Activated CD8-positive, alpha-beta memory T cell treated with anti-CD3 and anti-CD28 coated beads, Interleukin-2, amount 50 U/mL, for 4 hours (primary cell): ENCODE measurements around the gene GBF1.
"Not testable (repeated sequence)": the region's sequence is repeated elsewhere in the genome, so short reads cannot be mapped to it uniquely, and the experiment has no call there.

Experiments
- DNase-seq: peaks from one replicate; pipeline ENCODE4 v3.0.0-alpha.2; 2020

The GBF1 gene

DNA sequence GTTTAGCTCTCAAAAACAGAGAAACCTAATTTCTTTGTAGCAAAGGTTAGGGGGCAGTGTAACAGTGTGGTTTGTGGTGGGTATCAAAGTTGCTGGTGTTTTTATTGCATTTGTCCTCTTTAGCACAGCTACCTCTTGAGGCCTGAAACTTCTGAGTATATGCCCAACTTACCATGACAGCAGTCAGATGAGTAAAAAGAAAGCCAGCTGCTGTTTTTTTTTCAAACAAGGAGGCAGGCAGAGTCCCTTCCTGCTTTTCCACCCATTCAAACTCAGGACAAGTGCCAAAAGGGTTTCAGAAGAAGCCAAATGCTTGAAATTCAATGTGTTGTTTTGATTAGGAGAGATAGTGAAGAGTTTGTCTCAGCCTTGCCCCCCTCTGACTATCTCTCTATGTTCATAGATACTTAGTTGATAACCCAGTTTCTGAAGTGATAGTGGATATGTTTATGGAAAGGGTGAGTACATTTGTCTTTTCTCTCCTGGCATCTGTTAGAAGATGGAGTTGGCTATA, 23.1 kb downstream of the GBF1 start:
- no peak for DNase-seq

GRCh38 chr10:102269017-102269416, 23.7 kb downstream of the GBF1 start:
- no peak for DNase-seq

DNA sequence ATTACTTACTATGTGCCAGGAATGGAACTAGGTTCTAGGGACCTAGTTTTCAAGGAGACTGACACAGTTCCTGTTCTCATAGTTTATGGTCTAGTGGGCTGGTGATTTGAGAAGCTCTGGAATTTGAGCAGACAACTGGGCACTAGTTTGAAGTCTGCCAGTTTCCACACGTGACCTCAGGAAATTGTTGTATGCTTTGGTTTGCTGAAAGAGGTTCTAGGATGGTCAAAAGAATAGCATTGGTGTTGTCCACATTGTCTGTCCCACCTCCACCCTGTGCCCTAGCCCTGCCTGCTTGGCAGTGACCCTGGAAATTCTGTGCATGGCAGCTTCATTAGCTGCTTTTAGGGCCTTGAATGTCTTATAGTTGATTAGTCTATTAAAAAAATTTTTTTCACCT, 28.7 kb downstream of the GBF1 start:
- no peak for DNase-seq

- no peak for DNase-seq
Observed at GRCh38 chr10:102275343-102275742, 30.0 kb downstream of the GBF1 start.

GRCh38 chr10:102279104-102279503, 33.8 kb downstream of the GBF1 start:
- DNase-seq: no peak

DNA sequence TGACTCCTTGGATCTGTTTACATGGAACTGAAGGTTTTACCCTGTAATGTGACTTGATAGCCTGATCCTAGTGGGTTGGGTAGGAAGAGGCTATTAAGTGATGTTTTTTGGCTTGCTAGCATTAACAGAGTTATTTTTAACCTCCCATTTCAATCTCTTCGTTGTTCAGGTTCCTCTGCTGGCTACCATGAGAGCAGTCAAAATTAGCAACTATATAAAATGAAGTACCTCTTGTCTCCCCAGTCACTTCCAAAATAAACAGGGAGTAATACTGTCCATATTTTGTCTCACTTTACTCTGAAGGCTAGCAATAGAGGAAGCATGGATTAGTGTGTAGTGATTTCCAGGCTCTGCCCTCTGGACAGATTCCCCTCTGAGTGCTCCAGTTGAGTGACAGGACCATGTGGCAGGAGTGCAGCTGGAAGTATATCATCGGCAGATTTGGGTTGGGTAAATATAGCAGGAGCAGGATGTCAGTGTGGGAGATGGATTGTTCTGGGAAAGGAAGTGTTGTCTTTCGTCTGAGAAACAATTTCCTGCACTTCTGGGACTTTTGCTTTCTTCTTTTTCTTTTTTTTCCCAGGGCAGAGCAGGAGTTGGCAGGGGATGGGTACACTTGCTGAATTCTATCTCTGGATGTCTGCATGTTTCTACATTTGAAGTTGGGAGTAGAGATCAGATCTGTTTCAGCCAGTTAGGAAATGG, 35.2 kb downstream of the GBF1 start:
- DNase-seq: no peak

DNA sequence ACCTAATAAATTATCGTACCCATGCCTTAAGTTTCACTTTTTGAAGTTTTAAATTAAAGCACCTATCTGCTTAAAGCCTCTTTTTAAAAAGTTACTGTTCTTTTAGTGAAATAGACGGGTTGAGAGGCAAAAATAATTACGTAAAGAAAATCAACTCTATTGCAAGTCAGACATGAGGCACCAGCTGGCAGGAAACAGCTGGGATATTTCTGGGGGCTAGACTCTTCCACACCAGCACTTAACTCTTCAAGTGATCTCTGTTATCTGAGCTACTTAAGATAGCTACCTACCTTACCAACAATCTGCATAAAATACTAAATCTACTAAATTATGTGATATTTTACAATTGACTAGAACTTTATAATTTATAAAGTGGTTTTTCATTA, 35.8 kb downstream of the GBF1 start:
- DNase-seq: no peak

GRCh38 chr10:102283488-102283887, 38.2 kb downstream of the GBF1 start:
- DNase-seq: no peak

DNA sequence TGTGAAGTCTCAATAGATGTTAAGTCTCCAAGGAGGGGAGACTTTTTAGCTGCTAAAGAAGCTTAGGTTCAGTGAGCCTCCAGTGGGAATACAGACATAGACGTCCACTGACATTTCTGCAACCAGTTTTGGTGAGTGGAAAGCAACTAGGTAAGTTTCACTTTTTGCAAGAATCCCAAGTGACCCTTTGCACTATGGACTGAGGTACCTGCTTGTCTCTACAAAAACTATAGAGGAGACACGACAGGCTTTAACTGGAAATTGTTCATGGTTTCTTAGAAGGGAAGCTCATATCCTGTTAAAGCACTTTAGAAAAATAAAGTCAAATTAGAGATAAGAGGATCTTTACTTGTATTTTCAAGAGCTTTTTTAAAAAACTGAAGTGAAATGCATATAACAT, 38.6 kb downstream of the GBF1 start:
- DNase-seq: no peak

DNA sequence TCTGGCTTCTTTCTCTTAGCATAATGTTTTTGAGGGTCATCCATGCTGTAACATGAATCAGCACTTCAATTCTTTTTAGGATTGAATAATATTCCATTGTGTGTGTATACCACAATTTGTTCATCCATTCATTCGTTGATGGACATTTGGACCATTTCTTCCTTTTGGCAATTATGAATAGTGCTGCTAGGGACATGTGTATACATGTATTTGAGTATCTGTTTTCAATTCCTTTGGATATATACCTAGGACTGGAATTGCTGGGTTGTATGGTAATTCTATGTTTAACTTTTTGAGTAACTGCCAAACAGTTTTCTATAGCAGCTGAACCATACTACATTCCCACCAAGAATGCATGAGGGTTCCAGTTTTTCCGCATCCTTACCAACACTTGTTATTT, 39.2 kb downstream of the GBF1 start:
- DNase-seq: no peak

- DNase-seq: no peak
Observed at GRCh38 chr10:102285133-102285532, 39.8 kb downstream of the GBF1 start.

GRCh38 chr10:102286216-102286615, 40.9 kb downstream of the GBF1 start:
- DNase-seq: no peak

GRCh38 chr10:102287538-102287937, 42.2 kb downstream of the GBF1 start:
- DNase-seq: no peak

DNA sequence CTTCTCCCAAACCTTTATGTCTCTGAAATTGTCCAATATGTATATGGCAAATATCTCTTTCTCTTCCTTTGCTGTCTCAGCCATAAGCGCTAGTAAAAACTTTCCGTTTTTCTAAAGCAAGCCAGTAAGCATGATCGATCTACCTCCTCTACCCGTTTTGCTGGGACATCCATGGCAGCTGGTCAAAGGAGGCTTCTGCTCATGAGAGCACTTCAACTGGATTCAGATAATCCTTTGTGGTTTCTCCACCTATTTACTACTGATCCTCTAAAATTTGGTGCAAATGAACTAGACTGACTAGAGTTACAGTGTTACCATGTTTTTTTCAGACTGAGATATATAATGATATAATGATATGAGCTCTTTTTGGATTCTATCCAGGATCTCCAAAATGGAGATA, 42.7 kb downstream of the GBF1 start:
- DNase-seq: no peak

DNA sequence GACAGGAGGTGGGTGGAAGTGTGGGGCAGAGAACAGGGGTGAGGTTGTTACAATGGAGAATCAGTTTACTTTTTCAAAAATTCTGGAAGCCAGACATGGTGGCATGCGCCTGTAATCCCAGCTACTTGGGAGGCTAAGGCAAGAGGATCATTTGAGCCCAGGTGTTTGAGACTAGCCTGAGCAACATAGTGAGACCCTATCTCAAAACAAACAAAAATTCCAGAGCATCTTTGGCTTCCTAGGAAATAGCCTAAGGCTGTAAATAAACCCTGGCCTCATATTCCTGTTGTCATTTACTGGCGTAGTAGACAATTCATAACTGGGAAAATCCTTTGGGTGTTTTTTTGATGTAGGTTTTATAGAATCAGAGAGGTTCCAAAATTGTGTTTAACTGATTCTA, 44.0 kb downstream of the GBF1 start:
- DNase-seq: no peak

- no peak for DNase-seq
Observed at GRCh38 chr10:102289840-102290239, 44.5 kb downstream of the GBF1 start.

GRCh38 chr10:102291221-102291905, 46.0 kb downstream of the GBF1 start:
- no peak for DNase-seq

- DNase-seq: no peak
Observed at GRCh38 chr10:102297101-102297500, 51.8 kb downstream of the GBF1 start.

- no peak for DNase-seq
Observed at GRCh38 chr10:102298899-102299298, 53.6 kb downstream of the GBF1 start.

GRCh38 chr10:102299873-102300272, 54.5 kb downstream of the GBF1 start:
- DNase-seq: no peak

DNA sequence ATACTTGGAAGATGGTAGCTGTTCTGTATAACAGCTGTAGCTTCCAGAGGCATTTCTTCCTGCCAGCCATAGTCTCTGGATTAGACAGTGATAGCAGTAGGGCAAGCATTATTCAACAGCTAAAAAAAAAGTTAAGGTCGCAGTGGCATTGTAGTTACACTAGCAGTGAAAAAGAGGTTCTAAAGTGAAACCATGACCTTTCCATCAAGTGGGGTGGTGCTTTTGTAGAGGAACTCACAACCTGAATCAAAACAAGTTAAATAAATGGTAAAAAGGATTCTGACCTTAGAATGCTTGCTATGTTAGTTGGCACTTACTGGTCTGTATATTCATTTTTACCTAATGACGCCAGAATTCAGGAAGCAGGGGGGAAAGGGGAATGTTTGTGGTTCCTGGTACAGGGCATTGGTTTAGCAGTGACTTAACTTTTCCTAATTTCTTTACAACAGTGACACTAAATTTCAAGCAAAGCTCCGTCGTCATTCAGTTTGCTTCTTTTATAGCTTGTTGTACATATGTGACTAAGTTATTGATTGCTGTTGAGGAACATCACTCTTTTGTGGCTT, 55.0 kb downstream of the GBF1 start:
- DNase-seq: no peak

GRCh38 chr10:102300912-102301311, 55.6 kb downstream of the GBF1 start:
- not testable (repeated sequence) for DNase-seq

DNA sequence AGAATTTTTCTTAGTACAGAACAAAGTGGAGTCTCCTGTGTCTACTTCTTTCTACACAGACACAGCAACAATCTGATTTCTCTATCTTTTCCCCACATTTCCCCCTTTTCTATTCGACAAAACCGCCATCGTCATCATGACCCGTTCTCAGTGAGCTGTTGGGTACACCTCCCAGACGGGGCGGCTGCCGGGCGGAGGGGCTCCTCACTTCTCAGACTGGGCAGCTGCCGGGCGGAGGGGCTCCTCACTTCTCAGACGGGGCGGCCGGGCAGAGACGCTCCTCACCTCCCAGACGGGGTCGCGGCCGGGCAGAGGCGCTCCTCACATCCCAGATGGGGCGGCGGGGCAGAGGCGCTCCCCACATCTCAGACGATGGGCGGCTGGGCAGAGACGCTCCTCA, 56.0 kb downstream of the GBF1 start:
- DNase-seq: not testable (repeated sequence)

DNA sequence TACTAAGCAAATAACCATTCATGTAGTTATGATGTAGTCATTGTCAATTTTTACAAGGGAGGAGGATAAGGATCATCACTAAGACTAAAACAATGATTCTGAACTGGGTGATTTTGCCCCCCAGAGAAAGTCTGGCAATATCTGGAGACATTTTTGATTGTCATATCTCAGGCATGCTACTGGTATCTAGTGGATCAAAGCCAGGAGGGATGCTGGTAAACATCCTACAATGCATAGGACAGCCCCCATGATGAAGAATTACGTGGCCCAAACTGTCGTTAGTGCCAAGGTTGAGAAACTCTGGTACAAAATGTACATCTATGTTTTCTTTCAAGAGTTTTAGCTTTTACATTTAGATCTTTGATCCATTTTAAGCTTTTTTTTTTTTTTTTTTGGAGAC, 57.3 kb downstream of the GBF1 start:
- no peak for DNase-seq
